OCI-LY1 (cell line): ENCODE data around the gene HNRNPF.

Experiments used
- EZH2 ChIP-seq: fragments of 200-600 bp; sonication (generic), shearing (Covaris generic); IDR thresholded peaks from 2 replicates; pipeline ENCODE4 v1.8.0; 2017; ENCODE audit warnings: borderline replicate concordance, mixed run types, mild to moderate bottlenecking, antibody characterized with exemption, low read length, moderate library complexity, mixed read lengths
- TF ChIP-seq, protein P1 (sequence below): fragments of 200-600 bp; sonication (generic), shearing (Covaris generic); IDR thresholded peaks from 2 replicates; pipeline ENCODE4 v1.5.1; 2017; ENCODE audit warnings: mild to moderate bottlenecking, antibody characterized with exemption, low read length, moderate library complexity, mixed read lengths

DNA sequence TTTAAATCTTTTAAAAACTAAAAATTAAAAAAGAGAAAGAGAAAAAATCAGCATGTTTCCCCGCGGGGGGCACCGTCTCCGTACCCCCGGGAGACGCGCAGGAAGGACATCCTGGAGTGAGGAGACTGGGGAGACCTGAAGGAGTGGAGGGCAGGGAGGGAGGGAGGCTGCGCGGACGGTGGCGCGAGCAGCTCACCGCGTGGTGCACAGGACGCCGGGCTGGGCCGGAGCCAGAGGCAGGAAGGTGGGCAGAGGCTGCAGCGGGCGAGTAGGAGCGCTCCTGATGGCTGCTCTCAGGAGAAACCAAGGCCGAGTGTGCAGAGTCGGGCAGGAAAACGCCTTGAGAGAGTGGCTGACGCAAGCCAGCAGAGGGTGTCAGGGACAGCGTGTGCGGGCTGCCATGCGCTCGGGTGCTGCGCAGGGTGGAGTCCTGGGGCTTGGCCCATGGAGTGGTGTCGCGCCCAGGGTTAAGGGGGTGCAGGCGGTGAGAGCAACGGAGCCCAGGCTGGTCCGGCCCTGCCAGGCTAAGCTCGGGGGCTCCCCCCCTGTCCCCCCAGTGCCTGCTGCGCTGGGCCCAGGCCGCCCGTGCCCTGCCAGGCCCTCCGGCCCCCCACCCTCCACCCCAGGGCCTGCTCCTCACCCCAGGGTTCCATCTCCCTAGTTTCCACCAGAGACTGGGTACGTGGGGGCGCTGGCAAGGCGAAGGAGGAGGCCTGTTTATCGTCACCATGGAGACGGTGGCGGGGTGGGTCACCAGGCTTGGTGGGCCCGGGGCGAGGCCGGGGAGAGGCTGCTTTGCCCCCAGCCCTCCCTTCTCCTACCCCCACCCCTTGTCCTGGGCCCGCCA lies 66.5 kb downstream of the HNRNPF start:
- TF ChIP-seq, protein P1, sequence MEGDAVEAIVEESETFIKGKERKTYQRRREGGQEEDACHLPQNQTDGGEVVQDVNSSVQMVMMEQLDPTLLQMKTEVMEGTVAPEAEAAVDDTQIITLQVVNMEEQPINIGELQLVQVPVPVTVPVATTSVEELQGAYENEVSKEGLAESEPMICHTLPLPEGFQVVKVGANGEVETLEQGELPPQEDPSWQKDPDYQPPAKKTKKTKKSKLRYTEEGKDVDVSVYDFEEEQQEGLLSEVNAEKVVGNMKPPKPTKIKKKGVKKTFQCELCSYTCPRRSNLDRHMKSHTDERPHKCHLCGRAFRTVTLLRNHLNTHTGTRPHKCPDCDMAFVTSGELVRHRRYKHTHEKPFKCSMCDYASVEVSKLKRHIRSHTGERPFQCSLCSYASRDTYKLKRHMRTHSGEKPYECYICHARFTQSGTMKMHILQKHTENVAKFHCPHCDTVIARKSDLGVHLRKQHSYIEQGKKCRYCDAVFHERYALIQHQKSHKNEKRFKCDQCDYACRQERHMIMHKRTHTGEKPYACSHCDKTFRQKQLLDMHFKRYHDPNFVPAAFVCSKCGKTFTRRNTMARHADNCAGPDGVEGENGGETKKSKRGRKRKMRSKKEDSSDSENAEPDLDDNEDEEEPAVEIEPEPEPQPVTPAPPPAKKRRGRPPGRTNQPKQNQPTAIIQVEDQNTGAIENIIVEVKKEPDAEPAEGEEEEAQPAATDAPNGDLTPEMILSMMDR, result no peak
- TF ChIP-seq EZH2, result no peak
